GM18861 (cell line): ENCODE results near the gene GOLGA8K.
"Not testable (repeated sequence)": the region's sequence is repeated elsewhere in the genome, so short reads cannot be mapped to it uniquely, and the experiment has no call there.

ENCODE experiments used
- ATAC-seq: cut with Tn5 transposase; IDR thresholded peaks from one replicate; pipeline ENCODE4 v1.9.1; 2021; ENCODE audit not compliant: unreplicated experiment

Gene GOLGA8K

GRCh38 chr15:32358462-32358861 is 44.6 kb downstream of the GOLGA8K start:
- not testable (repeated sequence) for ATAC-seq

- not testable (repeated sequence) for ATAC-seq
Measured at GRCh38 chr15:32356909-32357308, 46.2 kb downstream of the GOLGA8K start.

- ATAC-seq = not testable (repeated sequence)
Measured at GRCh38 chr15:32352748-32353147, 50.3 kb downstream of the GOLGA8K start.

GRCh38 chr15:32350563-32351220 is 52.4 kb downstream of the GOLGA8K start:
- ATAC-seq = not testable (repeated sequence)

GRCh38 chr15:32347037-32347436 is 56.1 kb downstream of the GOLGA8K start:
- ATAC-seq = not testable (repeated sequence)

GRCh38 chr15:32345978-32346547 is 57.0 kb downstream of the GOLGA8K start:
- not testable (repeated sequence) for ATAC-seq

GRCh38 chr15:32343921-32344320 is 59.2 kb downstream of the GOLGA8K start:
- not testable (repeated sequence) for ATAC-seq
